Raji (cell line): ENCODE measurements around the gene AP3S2.

Experiments used
- POLR2A ChIP-seq: IDR thresholded peaks from 2 replicates; pipeline ENCODE4 v1.6.1; 2011; ENCODE audit warnings: low read depth, low read length, control low read depth; ENCODE audit not compliant: insufficient read depth

Gene AP3S2

DNA sequence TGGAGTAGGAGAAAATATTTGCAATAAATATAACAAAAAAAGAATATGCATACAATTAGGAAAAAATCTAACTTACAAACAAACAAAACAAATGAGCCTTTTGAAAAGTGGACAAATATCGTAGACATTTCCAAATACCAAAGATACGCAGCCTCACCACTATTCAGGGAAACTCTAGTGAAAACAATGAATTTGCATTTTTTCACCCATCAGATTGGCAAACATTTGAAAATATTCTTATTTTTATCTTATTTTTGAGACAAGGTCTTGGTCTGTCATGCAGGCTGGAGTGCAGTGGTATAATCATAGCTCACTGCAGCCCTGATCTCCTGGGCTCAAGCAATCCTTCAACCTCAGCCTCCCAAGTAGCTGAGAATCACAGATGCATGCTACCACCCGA, 15.5 kb downstream of the AP3S2 start:
- TF ChIP-seq POLR2A, result no peak

DNA sequence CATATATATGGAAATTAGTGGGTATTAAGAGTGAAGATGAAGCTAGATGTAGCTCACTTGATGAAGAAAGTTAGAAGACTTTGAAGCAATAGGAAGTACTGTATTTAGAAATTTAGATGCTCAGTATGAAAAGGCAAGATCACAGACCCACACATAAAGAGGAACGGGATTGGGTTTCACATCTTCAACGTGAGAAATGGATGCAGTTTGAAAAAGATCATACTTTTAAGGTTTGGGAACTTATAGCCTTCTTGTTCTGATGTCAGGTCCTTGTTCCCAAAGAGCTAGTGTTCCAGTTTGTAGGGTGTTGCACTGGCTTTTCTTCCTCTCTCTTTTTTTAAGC, 16.7 kb downstream of the AP3S2 start:
- TF ChIP-seq POLR2A, result no peak

DNA sequence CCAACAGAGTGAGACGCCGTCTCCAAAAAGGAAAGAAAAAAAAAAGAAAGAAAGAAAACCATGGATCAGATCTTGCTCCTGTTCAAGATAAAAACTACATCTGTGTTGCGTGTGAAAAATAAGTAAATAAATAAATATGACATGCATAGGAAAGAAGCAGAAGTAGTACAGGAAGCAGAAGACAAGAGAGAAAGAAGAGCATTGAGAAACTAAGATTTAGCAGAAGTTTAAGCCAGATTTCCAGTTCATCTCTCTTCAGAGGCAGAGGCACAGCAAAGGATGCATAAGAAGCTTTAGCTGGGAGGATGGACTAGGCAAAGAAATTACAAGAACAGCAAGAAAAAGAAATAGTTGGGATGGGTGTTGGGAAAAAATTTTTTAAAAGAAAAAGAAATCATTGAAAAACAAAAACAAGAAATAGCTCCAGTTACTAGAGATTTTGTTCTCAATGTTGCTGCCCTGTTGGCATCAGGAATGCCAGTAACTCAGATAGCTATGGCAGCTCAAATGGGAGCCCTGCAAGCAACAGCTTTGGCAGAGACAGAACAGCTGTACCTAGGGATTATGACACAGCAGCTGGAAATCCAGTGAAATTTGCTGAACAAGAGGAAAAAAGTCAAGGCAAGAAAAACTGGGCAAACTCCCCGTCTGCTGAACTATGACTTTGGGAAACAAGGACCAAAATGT, 17.3 kb downstream of the AP3S2 start:
- no peak for TF ChIP-seq POLR2A

DNA sequence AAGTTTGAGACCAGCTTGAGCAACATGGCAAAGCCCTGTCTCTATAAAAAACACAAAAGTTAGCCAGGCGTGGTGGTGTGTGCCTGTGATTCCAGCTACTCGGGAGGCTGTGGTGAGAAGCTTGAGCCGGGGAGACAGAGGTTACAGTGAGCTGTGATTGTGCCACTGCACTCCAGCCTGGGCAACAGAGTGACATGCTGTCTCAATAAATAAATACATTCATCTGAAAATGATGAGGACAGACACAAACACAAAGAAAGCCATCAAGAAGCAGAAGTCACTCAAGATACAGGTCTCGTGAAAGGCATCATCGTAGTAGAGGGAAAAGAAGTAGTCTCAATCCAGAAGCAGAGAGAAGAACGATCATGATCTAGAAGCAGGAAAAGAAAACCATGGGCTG, 18.1 kb downstream of the AP3S2 start:
- TF ChIP-seq POLR2A, result no peak

DNA sequence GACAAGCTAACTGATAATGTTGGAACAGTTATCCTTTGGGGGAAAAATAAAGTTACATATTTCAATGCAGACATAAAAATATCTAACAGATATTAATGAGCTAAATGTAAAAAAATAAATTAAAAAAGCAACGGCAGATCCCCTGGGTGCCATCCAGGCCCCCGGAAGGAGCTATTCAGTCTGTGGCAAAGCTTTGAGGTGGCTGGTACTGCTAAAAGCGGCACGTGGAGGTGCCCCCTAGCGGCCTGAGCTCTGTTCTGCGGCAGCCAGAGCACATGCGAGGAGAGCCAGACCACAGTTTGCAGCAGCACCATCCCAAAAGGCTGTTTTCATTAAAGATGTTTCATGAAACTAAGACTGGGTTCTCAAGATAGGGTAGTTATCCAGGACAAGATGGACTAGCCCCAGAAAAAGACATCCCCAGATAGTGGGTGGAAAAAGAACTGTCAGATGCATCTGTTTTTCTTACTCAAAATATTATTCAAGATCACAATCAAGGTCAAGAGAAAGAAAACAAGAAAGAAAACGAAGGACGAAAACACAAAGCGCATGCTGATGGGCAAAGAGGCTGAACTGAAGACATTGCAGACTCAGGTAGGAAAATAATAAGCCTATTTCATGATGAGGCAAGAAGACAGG, 18.7 kb downstream of the AP3S2 start:
- no peak for TF ChIP-seq POLR2A

DNA sequence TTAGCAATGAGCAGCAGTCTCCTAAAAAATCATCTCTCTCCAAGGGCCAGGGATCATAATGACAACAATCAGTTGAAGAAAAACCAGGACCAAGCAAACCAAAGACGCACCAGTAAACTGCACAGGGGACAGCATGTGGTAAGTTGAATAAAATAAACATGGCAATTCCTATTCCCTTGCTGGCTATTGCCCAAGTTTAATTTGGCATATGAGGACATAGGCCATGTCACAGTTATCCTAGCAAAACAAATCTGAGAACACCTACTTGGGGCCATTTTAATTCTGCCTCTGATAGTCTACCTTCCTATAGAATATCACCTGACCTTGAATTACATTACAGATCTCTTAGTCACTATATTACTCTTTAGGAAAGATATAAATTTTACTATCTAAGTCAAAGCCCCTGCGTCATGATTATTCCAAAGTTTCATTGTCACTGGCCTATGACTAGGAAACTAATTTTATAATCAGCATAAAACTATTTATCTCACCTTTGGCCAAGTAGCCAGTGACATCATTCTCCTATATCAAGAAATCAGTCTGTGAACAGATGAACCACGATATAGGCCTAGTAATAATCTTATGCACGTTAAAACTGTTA, 23.0 kb downstream of the AP3S2 start:
- no peak for TF ChIP-seq POLR2A

DNA sequence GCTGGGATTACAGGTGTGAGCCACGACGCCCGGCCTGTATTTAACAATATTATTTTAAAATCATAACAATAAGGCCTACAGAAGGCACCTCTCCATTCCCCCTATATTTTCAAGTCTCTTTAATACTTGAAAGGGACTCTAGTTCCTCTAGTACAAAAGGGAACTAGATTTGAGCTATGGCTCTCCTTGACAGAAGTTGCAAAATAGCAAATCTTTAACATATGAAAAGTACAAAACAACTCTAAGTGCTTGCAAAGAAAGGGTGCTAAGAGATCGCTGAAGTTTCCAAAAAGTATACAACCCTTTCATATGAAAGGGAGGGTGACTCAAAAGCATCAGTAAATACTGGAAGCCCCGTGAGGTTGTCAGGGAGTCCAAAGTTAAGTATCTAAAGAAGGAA, 23.8 kb downstream of the AP3S2 start:
- TF ChIP-seq POLR2A, result no peak

DNA sequence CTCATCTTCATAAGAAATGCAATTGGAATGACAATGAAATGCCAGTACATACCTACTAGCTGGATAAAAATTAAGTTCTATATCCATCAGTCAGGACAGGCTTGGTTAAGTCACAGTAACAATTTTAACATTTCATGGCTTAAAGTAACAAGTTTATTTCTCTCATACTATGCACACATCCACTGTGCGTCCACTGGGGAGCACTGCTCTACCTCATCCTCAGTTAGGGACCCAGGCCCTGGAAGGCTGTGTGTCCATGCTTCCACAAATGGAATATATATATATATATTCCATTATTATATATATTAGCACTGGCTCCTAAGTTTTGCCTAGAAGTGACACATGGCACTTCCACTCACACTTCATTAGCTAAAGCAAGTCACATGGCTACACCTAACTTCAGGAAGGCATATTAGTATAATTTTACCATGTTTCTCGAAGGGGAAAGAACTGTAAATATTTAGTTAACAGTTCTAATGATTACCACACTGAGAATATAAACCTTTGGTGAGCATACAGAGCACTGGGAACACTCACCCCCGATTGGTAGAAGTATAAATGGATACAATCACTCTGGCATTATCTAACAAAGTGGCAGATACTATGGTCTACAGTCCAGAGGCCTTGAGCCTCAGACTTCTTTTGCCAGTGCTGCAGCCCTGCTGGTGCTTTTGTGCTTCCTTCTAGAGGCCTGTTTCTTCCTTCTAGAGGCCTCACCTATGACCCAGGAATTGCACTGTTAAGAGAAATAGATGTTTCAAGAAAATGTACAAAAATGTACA, 28.6 kb downstream of the AP3S2 start:
- TF ChIP-seq POLR2A, result no peak

DNA sequence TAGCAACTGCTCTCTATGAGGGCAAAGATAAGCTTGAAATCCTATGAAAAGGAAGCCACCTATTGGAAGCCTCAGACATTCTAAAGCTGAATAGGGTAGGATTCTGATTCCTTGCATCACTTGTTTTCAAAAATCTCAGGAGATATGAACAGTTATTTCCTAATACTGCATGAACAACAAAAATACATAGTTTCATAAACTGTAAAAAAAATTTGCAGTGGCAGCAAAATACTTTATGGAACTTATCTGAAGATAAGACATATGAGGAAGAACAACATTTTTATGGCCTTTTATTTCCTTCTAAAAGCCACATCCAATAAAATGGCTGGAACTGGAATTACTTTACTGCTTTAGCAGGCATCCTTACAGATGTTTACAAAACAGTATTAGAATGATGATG, 29.9 kb downstream of the AP3S2 start:
- no peak for TF ChIP-seq POLR2A

DNA sequence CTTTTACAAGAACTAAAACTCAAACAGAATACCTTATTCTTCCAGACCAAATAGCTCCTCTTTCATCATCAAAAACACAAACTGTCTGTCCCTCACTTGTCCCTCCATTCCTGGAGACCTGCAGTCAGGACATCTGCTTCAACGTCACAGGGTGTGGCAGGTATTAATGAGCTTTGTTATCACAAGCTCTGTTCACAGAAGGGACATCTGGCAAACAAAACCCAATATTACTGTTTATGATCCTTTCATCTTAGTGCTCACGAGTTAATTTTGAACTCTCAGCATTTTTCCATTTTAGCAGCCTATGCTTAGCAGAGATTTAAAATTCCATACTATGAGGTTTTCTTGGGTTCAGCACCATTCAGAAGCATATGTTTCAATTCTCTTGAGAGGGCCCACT, 32.9 kb downstream of the AP3S2 start:
- no peak for TF ChIP-seq POLR2A

DNA sequence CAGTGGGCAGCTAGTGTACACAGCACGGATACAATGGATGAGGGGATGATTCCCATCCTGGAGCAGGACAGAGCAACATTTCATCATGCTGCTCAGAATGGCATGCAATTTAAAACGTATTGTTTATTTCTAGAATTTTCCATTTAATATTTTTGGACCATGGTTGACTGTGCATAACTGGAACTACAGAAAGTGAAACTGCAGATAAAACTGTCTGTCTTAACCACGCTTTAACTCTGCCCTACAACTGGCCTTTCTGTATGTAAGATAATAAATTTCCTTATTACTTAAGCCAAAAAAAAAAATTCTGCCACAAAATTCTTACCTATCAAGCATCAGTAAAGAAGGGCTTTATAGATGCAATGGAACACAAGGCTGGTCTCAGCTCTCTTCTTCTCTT, 33.4 kb downstream of the AP3S2 start:
- no peak for TF ChIP-seq POLR2A

DNA sequence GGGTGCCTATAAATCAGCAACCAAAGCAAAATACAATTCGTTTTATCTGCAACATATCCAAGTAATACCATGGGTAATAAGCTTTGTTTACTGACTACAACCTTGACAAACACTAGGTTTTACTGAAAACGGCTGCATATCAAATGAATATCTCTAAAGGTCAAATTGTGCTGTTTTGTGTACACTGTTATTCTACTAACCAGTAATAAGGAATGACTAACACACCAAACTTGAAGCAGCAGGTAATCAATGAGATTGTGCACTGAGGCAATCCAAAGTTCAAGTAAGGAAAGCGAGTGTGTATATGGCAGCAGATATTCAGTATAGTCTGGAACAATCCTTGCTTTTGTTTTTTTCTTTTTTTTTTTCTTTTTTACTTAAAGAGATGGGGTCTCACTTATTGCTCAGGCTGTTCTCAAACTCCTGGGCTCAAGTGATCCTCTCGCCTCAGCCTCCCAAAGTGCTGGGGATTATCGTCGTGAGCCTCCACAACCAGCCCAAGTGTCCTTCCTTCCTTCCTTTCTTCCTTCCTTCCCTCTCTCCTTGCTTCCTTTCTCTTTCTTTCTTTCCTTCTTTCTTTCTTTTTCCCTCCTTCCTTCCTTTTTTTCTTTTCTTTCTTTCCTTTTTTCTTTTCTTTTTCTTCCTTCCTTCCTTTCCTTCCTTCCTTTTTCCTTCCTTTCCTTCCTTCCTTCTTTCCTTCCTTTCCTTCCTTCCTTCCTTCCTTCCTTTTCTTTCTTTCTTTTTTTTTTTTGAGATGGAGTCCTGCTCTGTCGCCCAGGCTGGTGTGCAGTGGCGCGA, 34.9 kb downstream of the AP3S2 start:
- TF ChIP-seq POLR2A, result no peak

DNA sequence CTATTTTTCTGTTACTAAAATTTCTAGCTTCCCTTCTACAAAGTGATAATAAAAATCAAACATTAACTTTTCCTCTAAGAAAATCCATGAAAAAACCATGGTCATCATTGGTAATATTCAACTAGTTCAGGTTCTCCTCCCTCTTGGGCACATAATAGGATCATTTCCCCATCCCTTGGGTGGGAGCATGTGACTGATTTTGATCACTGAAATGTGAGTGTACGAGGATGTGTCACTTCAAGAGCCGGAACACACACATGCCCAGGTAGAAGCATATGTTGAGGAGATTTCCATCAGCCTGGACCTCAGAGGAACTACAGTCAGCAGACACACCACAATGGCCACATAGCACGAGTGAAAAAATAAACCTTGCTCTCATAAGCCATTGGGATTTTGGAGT, 36.1 kb downstream of the AP3S2 start:
- no peak for TF ChIP-seq POLR2A

DNA sequence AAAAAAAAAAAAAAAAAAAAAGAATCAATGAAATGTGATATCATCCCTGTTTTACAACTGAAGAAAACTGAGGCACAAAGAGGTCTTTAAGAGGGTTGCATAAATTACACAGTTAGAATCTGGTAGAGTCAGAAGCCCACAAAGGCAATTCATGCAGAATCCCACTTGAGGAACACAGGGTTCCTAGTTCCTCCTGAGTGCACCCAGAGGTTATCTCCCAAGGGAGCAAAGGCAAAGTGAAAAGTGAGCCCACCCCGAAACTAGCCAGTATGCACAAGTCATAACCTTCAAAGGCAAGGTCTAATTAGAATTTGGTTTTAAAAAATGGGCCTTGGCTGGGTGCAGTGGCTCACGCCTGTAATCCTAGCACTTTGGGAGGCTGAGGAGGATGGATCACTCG, 37.8 kb downstream of the AP3S2 start:
- no peak for TF ChIP-seq POLR2A

DNA sequence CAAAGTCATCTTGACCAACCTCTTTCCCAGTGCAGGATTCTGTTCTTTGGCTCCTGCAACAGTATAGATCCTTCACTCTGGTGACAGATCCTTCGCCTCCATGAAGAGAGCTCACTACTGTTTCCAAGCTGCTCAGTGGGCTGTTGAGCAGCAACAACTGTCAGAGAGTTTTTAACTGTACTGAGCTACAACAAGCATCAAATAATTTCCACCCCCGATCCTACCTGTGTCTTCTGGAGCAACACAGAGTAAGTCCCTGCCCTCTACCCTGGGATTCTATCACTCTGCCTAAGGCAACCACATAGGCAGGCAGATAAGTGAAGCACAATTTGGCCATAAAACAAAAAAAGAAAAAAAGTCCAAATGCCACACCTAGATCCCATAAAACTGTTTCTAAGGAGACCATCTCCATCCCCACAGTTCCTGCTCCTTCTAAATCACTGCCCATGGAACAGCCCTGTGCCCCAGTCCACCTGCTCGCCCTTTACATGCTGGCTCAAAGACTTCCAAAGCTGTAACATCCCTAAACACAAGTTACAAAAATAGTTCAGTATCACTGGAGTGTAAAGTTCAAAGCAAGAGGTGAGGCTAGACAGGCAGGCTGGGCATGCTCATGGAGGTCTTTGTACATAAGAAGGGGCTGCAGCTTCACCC, 41.3 kb downstream of the AP3S2 start:
- TF ChIP-seq POLR2A, result no peak
